Neural cell (in vitro differentiated cells): ENCODE measurements around the gene GPR42.

ENCODE experiments used
- EZH2 ChIP-seq: fragments of 200-600, 300-800 bp; shearing (Covaris generic), sonication (generic); IDR thresholded peaks from 2 replicates; pipeline ENCODE4 v1.6.1; 2014; ENCODE audit warnings: antibody characterized with exemption, low read length, borderline replicate concordance, mild to moderate bottlenecking; ENCODE audit not compliant: insufficient read depth, poor library complexity, severe bottlenecking
- TF ChIP-seq, protein P1 (sequence below): fragments of 450-650 bp; IDR thresholded peaks from 2 replicates; pipeline ENCODE4 v1.5.1; 2014; ENCODE audit warnings: antibody characterized with exemption, mild to moderate bottlenecking, moderate library complexity; ENCODE audit not compliant: poor library complexity, severe bottlenecking
- TF ChIP-seq, protein P2 (sequence below): IDR thresholded peaks from 2 replicates; pipeline ENCODE4 v1.6.1; 2012; ENCODE audit warnings: borderline replicate concordance

- TF ChIP-seq EZH2, result no peak
- TF ChIP-seq, protein P1, sequence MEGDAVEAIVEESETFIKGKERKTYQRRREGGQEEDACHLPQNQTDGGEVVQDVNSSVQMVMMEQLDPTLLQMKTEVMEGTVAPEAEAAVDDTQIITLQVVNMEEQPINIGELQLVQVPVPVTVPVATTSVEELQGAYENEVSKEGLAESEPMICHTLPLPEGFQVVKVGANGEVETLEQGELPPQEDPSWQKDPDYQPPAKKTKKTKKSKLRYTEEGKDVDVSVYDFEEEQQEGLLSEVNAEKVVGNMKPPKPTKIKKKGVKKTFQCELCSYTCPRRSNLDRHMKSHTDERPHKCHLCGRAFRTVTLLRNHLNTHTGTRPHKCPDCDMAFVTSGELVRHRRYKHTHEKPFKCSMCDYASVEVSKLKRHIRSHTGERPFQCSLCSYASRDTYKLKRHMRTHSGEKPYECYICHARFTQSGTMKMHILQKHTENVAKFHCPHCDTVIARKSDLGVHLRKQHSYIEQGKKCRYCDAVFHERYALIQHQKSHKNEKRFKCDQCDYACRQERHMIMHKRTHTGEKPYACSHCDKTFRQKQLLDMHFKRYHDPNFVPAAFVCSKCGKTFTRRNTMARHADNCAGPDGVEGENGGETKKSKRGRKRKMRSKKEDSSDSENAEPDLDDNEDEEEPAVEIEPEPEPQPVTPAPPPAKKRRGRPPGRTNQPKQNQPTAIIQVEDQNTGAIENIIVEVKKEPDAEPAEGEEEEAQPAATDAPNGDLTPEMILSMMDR, result no peak
- TF ChIP-seq, protein P2, sequence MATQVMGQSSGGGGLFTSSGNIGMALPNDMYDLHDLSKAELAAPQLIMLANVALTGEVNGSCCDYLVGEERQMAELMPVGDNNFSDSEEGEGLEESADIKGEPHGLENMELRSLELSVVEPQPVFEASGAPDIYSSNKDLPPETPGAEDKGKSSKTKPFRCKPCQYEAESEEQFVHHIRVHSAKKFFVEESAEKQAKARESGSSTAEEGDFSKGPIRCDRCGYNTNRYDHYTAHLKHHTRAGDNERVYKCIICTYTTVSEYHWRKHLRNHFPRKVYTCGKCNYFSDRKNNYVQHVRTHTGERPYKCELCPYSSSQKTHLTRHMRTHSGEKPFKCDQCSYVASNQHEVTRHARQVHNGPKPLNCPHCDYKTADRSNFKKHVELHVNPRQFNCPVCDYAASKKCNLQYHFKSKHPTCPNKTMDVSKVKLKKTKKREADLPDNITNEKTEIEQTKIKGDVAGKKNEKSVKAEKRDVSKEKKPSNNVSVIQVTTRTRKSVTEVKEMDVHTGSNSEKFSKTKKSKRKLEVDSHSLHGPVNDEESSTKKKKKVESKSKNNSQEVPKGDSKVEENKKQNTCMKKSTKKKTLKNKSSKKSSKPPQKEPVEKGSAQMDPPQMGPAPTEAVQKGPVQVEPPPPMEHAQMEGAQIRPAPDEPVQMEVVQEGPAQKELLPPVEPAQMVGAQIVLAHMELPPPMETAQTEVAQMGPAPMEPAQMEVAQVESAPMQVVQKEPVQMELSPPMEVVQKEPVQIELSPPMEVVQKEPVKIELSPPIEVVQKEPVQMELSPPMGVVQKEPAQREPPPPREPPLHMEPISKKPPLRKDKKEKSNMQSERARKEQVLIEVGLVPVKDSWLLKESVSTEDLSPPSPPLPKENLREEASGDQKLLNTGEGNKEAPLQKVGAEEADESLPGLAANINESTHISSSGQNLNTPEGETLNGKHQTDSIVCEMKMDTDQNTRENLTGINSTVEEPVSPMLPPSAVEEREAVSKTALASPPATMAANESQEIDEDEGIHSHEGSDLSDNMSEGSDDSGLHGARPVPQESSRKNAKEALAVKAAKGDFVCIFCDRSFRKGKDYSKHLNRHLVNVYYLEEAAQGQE, result no peak
Observed at GRCh38 chr19:35399231-35399630, 28.4 kb downstream of the GPR42 start.
